T-helper 2 cell treated with Interferon-gamma antibody and Interleukin-4, amounts not matched to agents 100 ng/mL and 5 ng/mL, for 36 hours (primary cell): Measurements from ENCODE around the gene GSN. TPM values are rescaled to one million over a fixed set of nuclear protein-coding genes. Genes with fewer than 3 reads are reported as not detected.

ENCODE experiments used
- intact Hi-C: fragments of 100-400 bp; cut with micrococcal nuclease; formaldehyde crosslinking; loops from one replicate; pipeline ENCODE4 v1.15.1; 2023
- total RNA-seq: library from RNA; stranded (reverse); gene quantifications from 2 replicates; pipeline ENCODE4 v1.2.3, GENCODE V29; 2022

GSN gene
- total RNA-seq, 1 donor from 2014 or later = 2.7 TPM

- intact Hi-C loops = no loop called here
Observed at GRCh38 chr9:121242959-121243346, 25.0 kb upstream of the GSN start.

- intact Hi-C loops = no loop called here
Observed at GRCh38 chr9:121246821-121247561, 21.0 kb upstream of the GSN start.

DNA sequence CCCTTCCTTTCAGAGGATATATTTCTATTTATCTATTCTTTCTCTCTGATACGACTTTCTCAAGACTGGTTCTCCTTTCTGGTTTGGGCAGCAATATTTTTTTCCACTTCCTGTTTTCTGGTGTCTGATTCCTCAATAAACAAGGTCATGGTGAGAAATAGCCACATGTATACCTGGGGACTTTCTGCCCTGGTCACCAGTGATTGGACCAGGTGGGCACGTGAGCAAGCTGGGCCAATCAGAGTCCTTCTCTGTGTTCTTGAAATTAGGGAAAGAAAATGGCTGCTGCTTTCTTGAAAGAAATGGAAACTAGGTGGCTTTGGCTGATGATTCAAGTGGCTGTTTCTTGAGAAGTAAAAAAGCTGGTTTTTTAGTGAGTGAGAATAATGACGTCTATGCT lies 18.4 kb upstream of the GSN start:
- intact Hi-C loops = no loop called here

- intact Hi-C loops = no loop called here
Observed at GRCh38 chr9:121252104-121252851, 15.7 kb upstream of the GSN start.

GRCh38 chr9:121253162-121253561 lies 14.8 kb upstream of the GSN start:
- intact Hi-C loops = no loop called here

GRCh38 chr9:121253821-121254501 lies 14.0 kb upstream of the GSN start:
- intact Hi-C loops = no loop called here

- intact Hi-C loops = no loop called here
Observed at GRCh38 chr9:121259498-121259897, 8.5 kb upstream of the GSN start.

- intact Hi-C loops = no loop called here
Observed at GRCh38 chr9:121259935-121260334, 8.0 kb upstream of the GSN start.

GRCh38 chr9:121260457-121261106 lies 7.4 kb upstream of the GSN start:
- intact Hi-C loops = no loop called here

DNA sequence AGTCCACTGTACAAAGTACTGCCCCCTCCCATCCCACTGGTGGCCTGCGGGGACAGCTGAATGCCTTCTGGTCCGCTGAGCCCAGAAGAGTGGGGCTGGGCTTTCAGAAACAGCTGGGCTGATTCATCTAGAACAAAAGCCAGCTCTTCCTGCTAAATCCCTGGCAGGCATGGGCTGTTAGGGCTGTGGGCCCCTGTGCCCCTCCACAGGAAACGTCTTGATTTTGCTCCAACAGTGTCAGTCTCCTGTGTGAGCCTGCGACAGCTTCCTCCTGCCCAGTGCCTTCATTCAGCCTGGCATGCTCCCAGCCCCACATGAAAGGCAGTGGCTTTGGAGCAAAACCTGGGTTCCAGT lies 6.9 kb upstream of the GSN start:
- intact Hi-C loops = no loop called here

DNA sequence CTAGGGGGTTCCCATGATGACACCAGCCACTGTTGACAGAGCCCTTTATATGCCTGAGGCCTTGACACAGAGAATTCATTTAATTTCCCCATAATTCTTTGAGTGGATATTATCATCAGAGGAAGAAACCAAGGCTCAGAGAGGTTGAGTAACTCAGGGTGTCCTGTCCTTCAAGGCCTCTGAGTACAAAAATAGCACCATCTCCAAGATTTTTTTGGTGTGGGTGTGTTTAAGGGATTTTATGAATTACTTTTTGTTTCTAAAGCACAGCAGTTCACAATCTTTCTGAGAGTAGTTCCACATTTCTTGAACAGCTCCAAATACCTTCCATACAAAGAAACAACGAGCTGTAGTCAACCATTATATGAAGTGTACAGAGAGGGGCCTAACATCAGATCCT lies 6.2 kb upstream of the GSN start:
- intact Hi-C loops = no loop called here

GRCh38 chr9:121262423-121262822 lies 5.5 kb upstream of the GSN start:
- intact Hi-C loops = no loop called here

GRCh38 chr9:121262953-121263352 lies 5.0 kb upstream of the GSN start:
- intact Hi-C loops = no loop called here

- intact Hi-C loops = no loop called here
Observed at GRCh38 chr9:121266356-121266755, 1.6 kb upstream of the GSN start.

DNA sequence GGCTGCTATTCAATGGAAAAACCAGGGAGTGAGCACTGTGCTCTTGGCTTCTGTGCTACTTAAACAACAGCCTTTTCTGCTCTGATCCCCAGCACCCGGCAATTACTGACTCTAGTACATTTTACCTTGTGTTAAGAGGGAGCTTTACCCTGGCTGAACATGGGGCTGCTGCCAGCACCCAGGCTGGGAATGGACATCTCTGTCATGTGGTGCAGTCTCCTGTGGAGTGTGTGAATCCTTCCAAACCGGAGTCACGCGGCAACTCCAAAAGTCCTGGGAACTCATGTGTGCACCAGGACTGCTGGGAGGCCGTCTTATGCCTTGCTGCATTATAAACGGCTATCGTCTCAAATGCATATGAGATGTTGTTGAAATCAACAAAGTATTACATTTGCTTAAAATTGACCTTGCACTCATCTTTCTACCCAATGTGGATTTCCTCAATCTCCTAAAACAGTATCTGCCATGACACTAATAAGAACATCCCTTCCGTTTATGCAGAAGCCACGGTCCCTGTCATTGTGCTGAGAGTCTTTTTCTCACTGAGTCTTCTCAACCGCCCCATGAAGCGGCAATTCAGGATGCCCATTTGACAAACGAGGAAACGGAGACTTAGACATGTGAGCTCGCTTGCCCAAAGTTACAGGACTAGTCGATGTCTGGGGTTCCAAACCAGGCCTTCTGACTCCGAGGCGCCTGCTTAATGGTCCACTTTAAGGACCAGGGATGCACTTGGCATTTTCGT lies 884 bp upstream of the GSN start:
- intact Hi-C loops = no loop called here

DNA sequence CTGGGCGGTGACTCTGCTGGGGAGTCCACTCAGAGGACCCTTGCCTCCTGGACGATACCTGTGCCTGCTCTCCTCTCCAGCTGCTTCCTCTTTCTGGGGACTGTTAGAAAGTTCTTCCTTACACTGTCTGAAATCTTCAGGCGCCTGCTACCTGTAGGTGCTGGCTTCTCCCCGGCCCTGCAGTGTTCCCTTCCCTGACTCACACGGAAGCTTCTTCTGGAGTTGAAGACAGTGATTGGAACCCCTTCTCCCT lies 562 bp downstream of the GSN start:
- intact Hi-C loops = no loop called here

DNA sequence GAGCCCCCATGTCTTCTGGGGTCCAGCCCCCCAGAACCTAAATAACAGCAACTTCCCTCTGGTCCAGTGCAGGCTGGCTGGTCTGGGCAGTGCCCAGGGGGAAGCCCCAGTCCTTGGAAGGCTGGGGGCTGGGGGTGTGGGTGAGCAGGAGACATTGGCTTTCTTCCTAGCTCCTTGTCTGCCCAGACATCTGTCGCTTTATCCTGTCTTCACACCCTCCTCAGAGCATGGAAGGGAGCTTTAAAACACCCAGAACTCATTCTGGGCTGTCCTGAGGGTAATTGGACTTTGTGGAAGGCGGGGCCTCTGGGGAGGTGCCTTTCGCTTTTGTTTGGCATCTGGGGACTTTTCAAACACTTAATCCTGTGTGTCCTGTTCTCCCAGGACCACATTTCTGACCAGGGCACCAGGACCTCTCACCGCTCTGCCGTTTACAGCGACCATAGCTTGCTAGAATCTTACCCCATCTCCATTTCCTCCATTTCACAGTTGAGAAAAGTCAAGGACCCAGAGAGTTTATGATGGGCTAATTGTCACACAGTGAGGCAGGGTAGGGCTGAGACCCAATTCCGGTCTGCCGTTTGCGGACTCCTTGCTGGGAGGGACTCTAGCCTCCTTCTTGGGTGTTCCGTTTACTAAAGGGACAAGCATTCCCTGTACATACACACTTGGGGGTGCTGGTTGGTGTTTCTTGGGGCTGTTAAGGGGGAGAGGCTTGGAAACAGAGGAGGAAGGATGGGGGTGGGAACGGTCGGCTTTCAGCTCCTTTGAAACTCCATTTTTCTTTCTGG lies 1.1 kb downstream of the GSN start:
- intact Hi-C loops = no loop called here

DNA sequence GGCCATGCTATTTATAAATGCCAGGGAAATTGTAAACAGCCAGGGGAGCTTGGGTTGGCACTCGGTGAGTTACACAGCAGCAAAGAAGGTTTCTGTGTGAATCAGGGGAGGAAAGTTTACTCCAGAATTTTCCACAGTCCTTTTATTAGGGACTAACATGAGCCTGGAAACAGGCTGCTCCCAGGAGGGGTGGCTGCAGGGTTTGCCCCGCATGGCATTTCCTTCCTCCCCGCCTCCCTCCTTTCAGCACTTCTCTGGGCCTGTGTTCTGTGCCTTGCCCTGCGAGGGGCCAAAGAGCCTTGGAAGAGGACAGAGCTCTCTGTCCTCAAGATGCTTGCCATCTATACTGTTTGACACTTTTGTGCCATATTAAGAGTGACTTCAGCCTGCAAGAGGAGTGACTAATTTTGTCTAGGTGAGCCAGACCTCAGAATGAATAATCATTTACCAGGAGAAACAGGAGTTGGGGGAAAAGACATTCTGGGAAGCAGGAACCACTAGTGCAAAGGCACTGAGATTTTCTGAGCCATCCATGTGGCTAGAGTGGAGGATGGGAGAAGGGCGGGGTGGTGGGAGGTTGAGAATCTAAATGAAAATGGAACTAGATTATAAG lies 1.8 kb downstream of the GSN start:
- intact Hi-C loops = no loop called here

DNA sequence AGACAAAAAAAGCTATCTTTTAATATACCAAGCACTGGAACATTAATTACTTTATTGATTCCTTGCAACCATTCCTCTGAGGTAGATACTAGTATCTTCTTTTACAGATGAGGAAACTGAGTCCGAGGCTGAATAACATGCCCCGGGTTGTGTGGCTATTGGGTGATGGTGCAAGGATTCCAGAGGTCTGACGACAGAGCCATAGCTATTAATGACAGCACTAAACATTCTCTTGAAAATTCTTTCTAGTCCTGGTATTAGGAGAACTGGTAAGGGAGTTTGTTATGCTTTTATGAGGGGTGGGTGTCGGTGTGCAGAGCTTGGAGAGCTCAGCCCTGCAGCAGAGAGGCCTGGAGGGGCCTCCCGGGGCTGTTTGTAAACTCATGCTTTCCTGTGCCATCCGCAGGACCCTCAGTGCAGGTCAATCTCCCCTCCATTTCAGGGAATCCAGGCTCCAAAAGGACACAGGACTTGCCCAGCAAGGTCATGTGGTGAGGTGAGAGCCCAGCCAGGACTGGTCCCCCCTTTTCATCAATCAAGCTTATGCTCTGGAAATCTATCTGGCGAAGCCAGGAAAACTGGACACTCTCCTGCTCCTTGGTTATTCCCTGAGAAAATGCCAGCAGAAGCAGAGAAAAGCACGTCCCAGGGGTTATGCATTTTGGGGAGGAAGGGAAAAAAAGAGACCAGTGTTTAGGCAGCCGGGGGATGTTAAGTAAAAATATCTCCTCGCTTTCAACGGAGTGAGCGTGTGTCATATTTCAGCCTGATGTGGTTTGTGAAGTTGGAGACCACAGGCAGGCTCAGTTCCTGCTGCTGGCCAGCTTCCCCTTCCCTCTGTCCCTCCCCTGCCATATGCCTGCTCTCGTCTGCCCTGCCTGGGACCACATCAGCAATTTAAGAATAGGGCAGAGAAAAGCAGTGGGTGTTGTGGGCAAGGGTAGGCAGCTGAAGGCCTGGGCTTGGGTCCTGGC lies 3.7 kb downstream of the GSN start:
- intact Hi-C loops = no loop called here
